Choroid plexus epithelial cell (primary cell): ENCODE data around the gene PDZD2.
"Not testable (repeated sequence)": the region's sequence is repeated elsewhere in the genome, so short reads cannot be mapped to it uniquely, and the experiment has no call there.

Experiments
- DNase-seq: peaks from one replicate; pipeline ENCODE4 v3.0.0-alpha.2; 2010; ENCODE audit warnings: low read depth
- H3K4me3 ChIP-seq: 2 replicates; pipeline ENCODE4 v1.5.1; 2011; ENCODE audit warnings: low read depth, mild to moderate bottlenecking, control low read depth, low read length, moderate library complexity
- CTCF ChIP-seq: conservative IDR thresholded peaks from 2 replicates; pipeline ENCODE4 v1.5.1; 2011; ENCODE audit warnings: low read depth, mild to moderate bottlenecking, control low read depth, inconsistent platforms, low read length, moderate library complexity

Gene PDZD2

GRCh38 chr5:31638748-31639418 lies at the start of gene PDZD2:
Gene PDZD2 (plus strand): TSS chr5:31639131.
- H3K4me3 ChIP-seq = peak within 1 kb of the TSS; percentile 62
- peak; percentile 56 for DNase-seq
- TF ChIP-seq CTCF = peak; percentile 61

- no peak for TF ChIP-seq CTCF
- no peak for DNase-seq
- H3K4me3 ChIP-seq = no peak overlapping the region
Observed at GRCh38 chr5:31593665-31594064, 45.3 kb upstream of the PDZD2 start.

GRCh38 chr5:31596354-31596753 lies 42.6 kb upstream of the PDZD2 start:
- H3K4me3 ChIP-seq = no peak overlapping the region
- no peak for TF ChIP-seq CTCF
- DNase-seq = no peak

GRCh38 chr5:31598640-31599611 lies 40.0 kb upstream of the PDZD2 start:
- H3K4me3 ChIP-seq = no peak overlapping the region
- no peak for TF ChIP-seq CTCF
- DNase-seq = no peak

GRCh38 chr5:31602305-31602704 lies 36.6 kb upstream of the PDZD2 start:
- DNase-seq, H3K4me3 ChIP-seq: not testable (repeated sequence)

GRCh38 chr5:31604240-31604639 lies 34.7 kb upstream of the PDZD2 start:
- no peak for TF ChIP-seq CTCF
- H3K4me3 ChIP-seq = no peak overlapping the region
- no peak for DNase-seq

GRCh38 chr5:31604644-31605043 lies 34.3 kb upstream of the PDZD2 start:
- DNase-seq = no peak
- no peak overlapping the region for H3K4me3 ChIP-seq
- TF ChIP-seq CTCF = no peak
